Tibial artery (tissue), 4 donors: Measurements from ENCODE around the gene SYNGR3.

ENCODE experiments used
- DNase-seq, 2 donors: peaks; one replicate each; pipeline ENCODE4 v3.0.0-alpha.2; 2019
- H3K27ac ChIP-seq, 2 donors: fragments of 200-600 bp; sonication (generic) in 1 of 2; 1 replicate in 1 of 2; 2 replicates in 1 of 2; pipeline ENCODE4 v1.5.1; 2018 to 2019; ENCODE audit warnings: mild to moderate bottlenecking in 1 of 2
- H3K27me3 ChIP-seq, 2 donors: fragments of 200-600 bp; sonication (generic) in 1 of 2; one replicate each; pipeline versions ENCODE4 v1.5.1 to v1.6.0; 2016 to 2019
- H3K36me3 ChIP-seq, 3 donors: fragments of 200-600 bp; sonication (generic) in 2 of 3; one replicate each; pipeline ENCODE4 v1.5.1; 2016 to 2019; ENCODE audit warnings: mild to moderate bottlenecking in 2 of 3
- H3K4me1 ChIP-seq, 4 donors: fragments of 200-600 bp; sonication (generic) in 2 of 4; 1 replicate in 3 of 4; 2 replicates in 1 of 4; pipeline ENCODE4 v1.5.1; 2016 to 2019
- H3K4me3 ChIP-seq, 2 donors: fragments of 200-600 bp; sonication (generic) in 1 of 2; 1 replicate in 1 of 2; 2 replicates in 1 of 2; pipeline ENCODE4 v1.5.1; 2018 to 2019; ENCODE audit warnings: mild to moderate bottlenecking in 2 of 2
- H3K9me3 ChIP-seq, 3 donors: fragments of 200-600 bp; sonication (generic) in 1 of 3; one replicate each; pipeline ENCODE4 v1.5.1; 2016 to 2019
- CTCF ChIP-seq, 2 experiments: fragments of 200-600 bp in 1 of 2; fragments of 450-650 bp in 1 of 2; IDR thresholded peaks; one replicate each; pipeline ENCODE4 v1.5.1; 2017 to 2019; ENCODE audit warnings: antibody characterized with exemption in 2 of 2, mild to moderate bottlenecking in 1 of 2, moderate library complexity in 1 of 2
- intact Hi-C: fragments of 100-400 bp; cut with DNase I; formaldehyde crosslinking; loops from one replicate; pipeline ENCODE4 v1.15.0; 2023; ENCODE audit warnings: low total_unique reads

SYNGR3 gene

GRCh38 chr16:1982013-1982433, 7.7 kb upstream of the SYNGR3 start:
- DNase-seq = no peak
- peaks cover 29 to 38% (median 32%) of the 10 kb centered on the region in 3 donors for H3K36me3 ChIP-seq
- no peaks in the 10 kb centered on the region for H3K9me3 ChIP-seq
- H3K27ac ChIP-seq = no peak overlapping the region
- H3K27me3 ChIP-seq = peaks cover 0 to 49% of the 10 kb centered on the region in 2 donors
- H3K4me1 ChIP-seq = peaks cover 8 to 52% (median 26%) of the 10 kb centered on the region in 4 donors
- no peak for TF ChIP-seq CTCF (IDR thresholded peaks at IDR 0.05)
- intact Hi-C loops = no loop called here
- no peak overlapping the region for H3K4me3 ChIP-seq

- Histone ChIP-seq H3K36me3 (peaks cover 18 to 36% (median 21%) of the 10 kb centered on the region in 3 donors), H3K4me3 (peak overlapping the region; percentile 80 to 88), H3K27me3 (peaks cover 0 to 38% of the 10 kb centered on the region in 2 donors), H3K9me3 (no peaks in the 10 kb centered on the region), H3K27ac (peak overlapping the region; percentile 64 to 80), H3K4me1 (peaks cover 8 to 52% (median 26%) of the 10 kb centered on the region in 4 donors)
- TF ChIP-seq CTCF (IDR thresholded peaks at IDR 0.05) = no peak
- intact Hi-C loops = no loop called here
- no peak for DNase-seq
Observed at GRCh38 chr16:1982991-1983543, 6.7 kb upstream of the SYNGR3 start.

GRCh38 chr16:1983544-1984346, 6.0 kb upstream of the SYNGR3 start, which contains the start of gene GFER:
GFER (plus strand) TSS chr16:1984193; CDS start chr16:1984219, 26 bp downstream.
- H3K27ac ChIP-seq = peak within 1 kb of the TSS; percentile 64 to 80
- H3K27me3 ChIP-seq = peaks cover 0 to 37% of the 10 kb centered on the region in 2 donors
- H3K4me3 ChIP-seq = peak within 1 kb of the TSS; percentile 80 to 88
- H3K4me1 ChIP-seq = peaks cover 8 to 50% (median 26%) of the 10 kb centered on the region in 4 donors
- H3K36me3 ChIP-seq = peaks cover 11 to 29% (median 15%) of the 10 kb centered on the region in 3 donors
- TF ChIP-seq CTCF (IDR thresholded peaks at IDR 0.05) = peak in 1 of 2 experiments; percentile 22
- intact Hi-C loops = no loop called here
- DNase-seq = peak; percentile 85 to 93
- H3K9me3 ChIP-seq = no peaks in the 10 kb centered on the region

GRCh38 chr16:1984347-1985225, 5.2 kb upstream of the SYNGR3 start:
- TF ChIP-seq CTCF (IDR thresholded peaks at IDR 0.05) = no peak
- intact Hi-C loops = no loop called here
- peak overlapping the region; percentile 80 to 88 for H3K4me3 ChIP-seq
- no peak for DNase-seq
- peaks cover 8 to 45% (median 21%) of the 10 kb centered on the region in 4 donors for H3K4me1 ChIP-seq
- peaks cover 11 to 23% (median 11%) of the 10 kb centered on the region in 3 donors for H3K36me3 ChIP-seq
- H3K9me3 ChIP-seq = no peaks in the 10 kb centered on the region
- H3K27me3 ChIP-seq = peaks cover 0 to 37% of the 10 kb centered on the region in 2 donors
- H3K27ac ChIP-seq = peak overlapping the region; percentile 64 to 80

GRCh38 chr16:1985466-1986150, 4.2 kb upstream of the SYNGR3 start:
- Histone ChIP-seq H3K27ac (no peak overlapping the region), H3K4me1 (peaks cover 8 to 48% (median 25%) of the 10 kb centered on the region in 4 donors), H3K27me3 (peaks cover 0 to 37% of the 10 kb centered on the region in 2 donors), H3K4me3 (no peak overlapping the region), H3K9me3 (no peaks in the 10 kb centered on the region), H3K36me3 (peaks cover 11 to 23% (median 11%) of the 10 kb centered on the region in 3 donors)
- no peak for DNase-seq
- TF ChIP-seq CTCF (IDR thresholded peaks at IDR 0.05) = no peak
- intact Hi-C loops = no loop called here
